ENCODE results near the gene STIM1. TPM values are rescaled to one million over a fixed set of nuclear protein-coding genes. Genes with fewer than 3 reads are reported as not detected.
A peak's percentile ranks its signal among the peaks of the same experiment; 100 is the strongest.
"Not testable (repeated sequence)": the region's sequence is repeated elsewhere in the genome, so short reads cannot be mapped to it uniquely, and the experiment has no call there.

Gene STIM1
- total RNA-seq, 1 experiment from 2014 or later: 35.6 TPM

DNA sequence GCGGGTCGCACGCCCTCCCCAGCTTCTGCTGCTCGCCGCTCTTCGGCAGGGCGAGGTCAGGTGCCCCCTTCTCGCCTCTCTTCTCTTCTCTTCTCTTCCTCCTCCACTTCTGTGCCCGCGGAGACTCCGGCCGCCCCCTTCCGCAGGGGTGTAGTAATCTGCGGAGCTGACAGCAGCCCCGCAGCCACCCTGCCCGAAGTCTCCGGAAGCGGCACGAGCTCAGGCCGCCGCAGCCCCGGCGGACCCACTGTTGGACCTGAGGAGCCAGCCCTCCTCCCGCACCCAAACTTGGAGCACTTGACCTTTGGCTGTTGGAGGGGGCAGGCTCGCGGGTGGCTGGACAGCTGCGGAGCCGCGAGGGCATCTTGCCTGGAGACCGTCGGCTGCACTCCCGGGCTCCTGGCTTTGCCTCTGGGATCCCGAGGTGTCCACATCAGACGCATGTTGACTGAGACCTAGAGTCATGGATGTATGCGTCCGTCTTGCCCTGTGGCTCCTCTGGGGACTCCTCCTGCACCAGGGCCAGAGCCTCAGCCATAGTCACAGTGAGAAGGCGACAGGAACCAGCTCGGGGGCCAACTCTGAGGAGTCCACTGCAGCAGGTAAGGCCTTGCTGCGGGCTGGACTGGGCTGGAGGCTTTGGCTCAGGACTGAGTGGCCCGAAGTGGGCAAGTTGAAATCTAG is 486 bp downstream of the STIM1 start:
- peak; percentile 59 for DNase-seq (ENCODE audit: low read depth)

GRCh38 chr11:3856856-3857553 is 1.5 kb downstream of the STIM1 start:
- no peak for DNase-seq (ENCODE audit: low read depth)

DNA sequence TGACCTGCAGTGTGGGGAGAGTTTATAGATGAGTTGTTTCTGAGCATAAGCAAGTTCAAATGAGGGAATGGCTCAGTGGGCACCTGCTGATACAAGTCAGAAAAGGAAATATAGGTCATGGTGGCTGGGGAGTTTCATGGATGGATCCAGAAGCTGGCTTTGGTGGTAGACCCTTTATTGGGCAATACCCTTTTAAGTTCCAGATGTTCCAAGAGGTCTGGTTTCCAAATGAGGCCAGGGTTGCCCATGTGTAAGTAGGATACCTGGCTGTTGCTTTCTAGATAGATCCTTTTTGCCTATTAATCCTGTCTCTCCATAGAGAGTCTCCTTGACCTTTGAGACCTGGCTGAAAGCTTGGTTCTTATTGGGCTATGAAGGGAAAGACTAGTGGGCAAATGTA is 2.2 kb downstream of the STIM1 start:
- no peak for DNase-seq (ENCODE audit: low read depth)

GRCh38 chr11:3859373-3859881 is 4.0 kb downstream of the STIM1 start:
- DNase-seq (ENCODE audit: low read depth): no peak

DNA sequence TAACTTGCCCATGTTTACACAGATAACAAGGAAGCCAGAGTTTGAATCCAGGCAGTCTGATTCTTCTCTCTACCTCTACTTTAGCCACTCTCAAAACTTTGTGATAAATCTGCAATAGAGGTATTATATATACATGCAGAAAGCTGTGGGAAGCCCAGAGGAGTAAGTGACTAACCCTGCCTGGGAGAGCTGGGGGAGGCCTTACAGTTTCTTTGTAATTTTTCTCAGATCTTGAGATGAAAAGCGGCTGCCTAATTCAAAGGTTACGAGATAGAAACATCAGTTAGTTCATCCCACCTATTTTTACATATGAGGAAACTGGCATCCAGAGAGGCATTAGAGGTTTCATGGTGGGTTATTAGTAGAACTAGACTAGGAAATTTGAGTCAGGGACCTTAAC is 4.9 kb downstream of the STIM1 start:
- no peak for DNase-seq (ENCODE audit: low read depth)

- not testable (repeated sequence) for DNase-seq (ENCODE audit: low read depth)
Observed at GRCh38 chr11:3860898-3861393, 5.5 kb downstream of the STIM1 start.

- DNase-seq (ENCODE audit: low read depth): no peak
Observed at GRCh38 chr11:3861683-3862082, 6.2 kb downstream of the STIM1 start.

- DNase-seq (ENCODE audit: low read depth): peak; percentile 84
Observed at GRCh38 chr11:3865388-3866193, 10.1 kb downstream of the STIM1 start.

DNA sequence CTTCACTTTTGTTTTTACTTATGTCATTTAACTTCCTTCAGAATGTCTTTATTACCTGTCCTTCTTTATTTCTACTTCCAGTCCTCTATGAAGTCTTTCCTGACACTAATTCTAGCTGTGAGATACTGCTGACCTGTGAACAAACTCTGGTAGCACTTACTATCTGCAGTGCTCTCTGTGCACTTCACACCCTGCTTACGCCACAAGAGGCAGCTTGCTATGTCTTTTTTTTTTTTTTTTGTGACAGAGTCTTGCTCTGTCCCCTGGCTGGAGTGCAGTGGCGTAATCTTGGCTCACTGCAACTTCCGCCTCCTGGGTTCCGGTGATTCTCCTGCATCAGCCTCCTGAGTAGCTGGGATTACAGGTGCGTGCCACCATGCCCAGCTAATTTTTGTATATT is 10.7 kb downstream of the STIM1 start:
- no peak for DNase-seq (ENCODE audit: low read depth)

DNA sequence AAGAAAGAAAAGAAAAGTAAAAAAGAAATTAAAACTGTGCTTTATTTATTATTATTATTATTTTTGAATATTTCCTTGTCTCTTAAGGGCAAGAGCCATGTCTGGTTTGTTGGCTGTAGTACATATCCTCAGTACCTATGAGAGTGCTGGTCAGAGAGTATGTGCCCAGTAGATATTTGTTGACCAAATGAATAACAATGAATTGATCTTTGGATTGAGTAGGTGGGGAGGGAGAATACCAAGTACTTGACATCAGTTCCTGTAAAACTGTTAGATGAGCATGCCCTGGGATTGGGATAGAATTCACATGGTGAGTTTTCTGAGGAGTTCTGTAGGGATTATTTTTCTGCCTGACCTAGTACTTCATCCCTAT is 11.4 kb downstream of the STIM1 start:
- no peak for DNase-seq (ENCODE audit: low read depth)

GRCh38 chr11:3867209-3868091 is 12.0 kb downstream of the STIM1 start:
- DNase-seq (ENCODE audit: low read depth): no peak

DNA sequence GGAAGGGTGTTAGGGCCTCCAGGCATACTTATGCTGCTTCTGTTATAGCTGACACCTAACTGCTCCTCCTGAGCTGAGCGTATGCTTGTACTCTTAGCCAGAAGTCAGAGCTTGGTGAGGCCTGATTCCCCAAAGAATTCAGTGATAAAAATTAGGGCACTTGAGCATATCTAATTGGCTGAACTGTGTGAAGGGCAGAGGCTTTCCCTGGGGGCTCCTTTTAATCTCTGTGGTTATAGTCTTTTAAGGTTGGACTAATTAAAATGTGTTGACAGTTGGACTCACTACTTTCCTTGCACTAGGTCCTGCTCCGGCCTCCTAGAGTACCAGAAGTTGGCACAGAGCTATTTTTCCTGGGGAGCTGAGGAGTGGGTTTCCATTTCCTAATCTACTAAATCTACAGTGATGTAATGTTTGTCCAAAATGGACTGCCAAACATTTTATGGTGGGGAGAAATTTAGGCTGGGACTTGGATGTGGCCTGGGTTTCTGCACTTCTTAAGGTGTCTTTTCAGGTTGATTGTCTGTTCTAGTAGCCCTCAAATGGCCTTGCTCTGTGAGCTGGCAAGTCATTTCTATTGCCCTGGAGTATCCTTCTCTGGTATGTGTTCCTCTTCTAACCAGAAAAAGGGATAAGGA is 18.4 kb downstream of the STIM1 start:
- no peak for DNase-seq (ENCODE audit: low read depth)

- DNase-seq (ENCODE audit: low read depth): no peak
Observed at GRCh38 chr11:3876613-3877012, 21.1 kb downstream of the STIM1 start.

- DNase-seq (ENCODE audit: low read depth): no peak
Observed at GRCh38 chr11:3877364-3878257, 22.1 kb downstream of the STIM1 start.

- DNase-seq (ENCODE audit: low read depth): no peak
Observed at GRCh38 chr11:3878258-3878584, 22.8 kb downstream of the STIM1 start.

DNA sequence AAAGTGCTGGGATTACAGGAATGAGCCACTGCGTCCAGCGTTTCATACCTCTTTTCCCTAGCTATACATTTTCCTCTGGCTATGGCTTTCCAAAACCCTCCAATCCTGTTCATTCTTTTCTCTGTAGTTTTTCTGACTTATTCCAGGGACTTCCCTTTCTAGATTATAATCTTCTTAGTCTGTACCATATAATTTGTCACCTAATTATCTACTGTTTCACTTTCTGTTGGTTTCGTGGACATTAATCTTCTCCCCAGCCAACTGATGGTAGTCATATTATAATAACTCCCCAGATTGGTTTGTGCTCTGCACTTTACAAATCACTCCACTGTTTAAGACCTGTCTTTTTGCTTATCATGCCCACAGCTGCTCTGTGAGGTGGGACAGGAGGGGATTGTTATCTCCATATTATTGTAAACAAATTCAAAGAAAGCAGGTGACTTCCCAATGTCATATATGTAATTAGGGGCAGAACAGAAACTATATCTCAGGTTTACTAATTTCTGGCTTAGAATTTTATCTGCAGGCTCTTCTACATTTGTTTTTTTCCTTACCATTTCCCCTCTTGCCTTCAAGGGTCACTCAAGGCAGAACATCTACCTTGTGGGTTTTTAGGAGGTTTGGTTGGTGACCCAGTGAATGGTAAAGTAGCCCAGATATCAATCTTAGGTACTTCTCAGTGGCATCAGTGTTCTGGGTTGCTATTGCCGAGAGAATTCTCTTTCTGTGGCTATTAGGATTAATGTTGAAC is 23.9 kb downstream of the STIM1 start:
- no peak for DNase-seq (ENCODE audit: low read depth)

DNA sequence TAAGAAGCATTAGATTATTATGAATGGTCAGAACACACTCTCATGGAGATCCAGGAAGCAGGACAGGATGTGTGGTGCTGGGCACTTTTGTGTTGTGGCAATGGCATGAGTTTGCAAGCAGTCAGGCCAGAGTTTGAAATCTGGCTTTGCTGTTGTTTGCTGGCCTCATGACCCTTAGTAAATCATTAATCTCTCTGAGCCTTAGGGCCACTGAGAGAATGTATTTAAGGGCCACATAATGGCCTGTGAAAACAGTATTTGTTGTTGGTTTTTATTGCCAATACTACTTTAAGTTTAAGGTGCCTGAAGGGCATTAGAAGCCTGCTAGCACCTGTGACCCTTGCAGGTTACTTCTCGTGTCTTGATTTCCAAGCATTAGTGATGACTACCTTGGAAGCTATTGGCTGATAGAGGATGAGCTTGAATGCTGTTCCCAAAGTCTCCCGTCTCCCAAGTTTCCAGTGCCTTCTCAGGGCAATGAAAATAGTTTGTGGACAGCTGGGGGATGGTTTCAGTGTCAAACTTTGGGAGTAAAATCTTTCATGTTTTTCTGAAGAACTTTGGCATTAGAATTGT is 24.6 kb downstream of the STIM1 start:
- no peak for DNase-seq (ENCODE audit: low read depth)

DNA sequence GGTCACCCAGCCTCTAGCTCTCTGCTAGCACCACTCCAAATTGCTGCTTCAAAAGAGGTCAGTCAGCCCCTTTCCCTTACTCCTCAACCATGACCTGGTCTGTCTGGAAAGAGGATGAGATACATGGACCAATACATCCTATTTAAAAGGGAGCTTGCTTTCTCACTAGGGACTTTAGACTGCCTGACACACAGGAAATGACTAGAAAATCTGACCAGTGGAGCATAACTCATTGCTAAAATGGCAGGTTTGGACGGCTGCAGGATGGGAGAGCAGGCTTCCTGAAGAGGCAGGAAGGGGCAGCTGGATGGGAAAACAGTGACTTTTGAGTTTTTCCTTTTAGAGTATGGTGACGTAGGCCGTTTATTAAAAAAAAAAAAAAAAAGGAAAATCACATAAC is 25.3 kb downstream of the STIM1 start:
- DNase-seq (ENCODE audit: low read depth): peak; percentile 83

GRCh38 chr11:3882655-3883054 is 27.2 kb downstream of the STIM1 start:
- no peak for DNase-seq (ENCODE audit: low read depth)

Measured in M059J (cell line).